SIG-M5 (cell line): ENCODE results near the gene CNOT1.
"Not testable (repeated sequence)": the region's sequence is repeated elsewhere in the genome, so short reads cannot be mapped to it uniquely, and the experiment has no call there.

Source experiments
- DNase-seq: peaks from one replicate; lab custom pipeline; 2025; lab: John Stamatoyannopoulos, UW

Gene CNOT1

DNA sequence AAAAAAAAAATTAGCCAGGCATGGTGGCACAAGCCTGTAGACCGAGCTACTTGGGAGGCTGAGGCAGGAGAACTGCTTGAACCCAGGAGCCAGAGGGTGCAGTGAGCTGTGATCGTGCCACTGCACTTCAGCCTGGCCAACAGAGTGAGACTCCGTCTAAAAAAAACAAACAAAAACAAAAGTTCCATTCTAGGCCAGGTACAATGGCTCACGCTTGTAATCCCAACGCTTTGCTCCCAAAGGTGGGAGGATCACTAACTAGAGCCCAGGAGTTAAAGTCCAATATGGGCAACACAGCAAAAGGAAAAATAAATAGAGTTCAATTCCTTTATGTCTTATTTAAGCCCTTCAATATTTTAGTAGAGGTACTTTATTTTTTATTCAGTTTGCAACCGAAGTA, 47.5 kb downstream of the CNOT1 start:
- DNase-seq, result no peak

DNA sequence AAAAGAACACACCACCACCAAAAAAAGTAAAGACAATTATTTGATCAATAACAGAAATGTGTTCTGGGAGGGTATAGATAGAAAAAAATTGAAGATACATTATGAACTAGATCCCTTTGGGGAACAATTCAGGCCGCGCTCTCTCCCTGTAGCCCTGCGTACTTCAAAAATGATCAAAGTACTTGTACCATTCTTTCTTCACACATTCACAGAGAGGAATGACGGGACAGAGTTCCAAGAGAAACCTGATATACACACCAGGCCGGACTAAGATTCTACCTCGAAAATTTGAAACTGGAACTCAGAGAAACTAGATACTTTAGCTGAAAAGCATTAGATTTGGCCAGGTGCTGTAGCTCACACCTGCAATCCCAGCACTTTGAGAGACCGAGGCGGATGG, 50.0 kb downstream of the CNOT1 start:
- no peak for DNase-seq

DNA sequence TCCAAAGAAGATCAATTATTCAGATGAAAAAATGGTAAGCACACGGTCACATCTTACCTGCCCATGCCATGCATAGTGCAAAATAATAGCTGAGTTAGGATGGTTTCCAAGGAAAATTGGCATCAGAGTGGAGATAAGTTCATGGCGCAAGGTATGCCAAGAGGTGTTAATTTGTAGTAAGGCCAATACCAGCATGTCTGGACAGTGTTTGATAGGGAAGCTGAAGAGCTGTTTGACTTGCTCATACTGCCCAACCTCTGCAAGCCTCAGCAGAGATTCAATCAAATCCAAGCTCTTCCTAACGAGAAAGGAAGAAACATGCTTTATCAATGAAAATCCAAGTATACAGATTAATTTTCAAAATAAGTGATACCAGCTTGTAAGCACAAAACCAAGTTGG, 51.0 kb downstream of the CNOT1 start:
- DNase-seq, result no peak

DNA sequence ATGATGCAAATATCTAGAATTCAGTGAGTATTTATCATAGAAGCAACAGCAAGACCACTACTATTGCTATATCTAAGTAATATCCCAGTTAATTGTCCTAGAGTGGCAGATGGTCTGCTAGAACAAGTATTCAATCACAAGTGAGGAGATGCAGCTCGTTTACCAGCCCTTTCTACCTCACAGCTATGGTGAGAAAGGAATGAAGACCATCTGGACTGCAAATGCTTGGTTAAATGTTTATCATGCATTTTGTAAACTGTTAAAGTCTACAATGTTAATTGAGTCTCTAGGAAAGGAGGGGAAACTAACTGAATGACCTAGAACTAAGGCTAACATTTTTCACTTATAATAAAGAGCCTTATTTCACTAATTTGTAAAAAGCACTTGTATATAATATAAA, 52.5 kb downstream of the CNOT1 start:
- DNase-seq, result no peak

DNA sequence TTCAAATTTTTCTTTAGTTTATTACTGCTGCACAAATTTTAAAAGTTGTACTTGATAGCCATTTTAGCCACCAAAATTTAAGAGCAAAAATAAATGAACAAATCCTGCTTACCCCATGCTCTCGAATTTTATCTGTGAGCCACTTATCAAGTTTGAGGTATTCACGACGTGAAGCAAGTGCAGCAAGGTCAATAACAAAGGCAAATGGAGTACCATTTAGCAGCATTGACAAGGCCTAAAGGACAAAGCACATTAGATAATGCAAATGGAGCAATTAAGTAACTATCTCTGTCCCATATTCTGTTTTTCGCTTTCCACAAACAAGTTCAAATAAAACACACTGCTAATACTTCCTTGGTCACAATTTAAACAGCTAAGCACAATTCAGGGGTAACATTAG, 54.7 kb downstream of the CNOT1 start:
- no peak for DNase-seq

GRCh38 chr16:58565697-58566096, 63.9 kb downstream of the CNOT1 start:
- not testable (repeated sequence) for DNase-seq

GRCh38 chr16:58563775-58564174, 65.9 kb downstream of the CNOT1 start:
- DNase-seq, result no peak

- DNase-seq, result no peak
Measured at GRCh38 chr16:58563235-58563634, 66.4 kb downstream of the CNOT1 start.

- DNase-seq, result no peak
Measured at GRCh38 chr16:58556678-58557077, 72.9 kb downstream of the CNOT1 start.

DNA sequence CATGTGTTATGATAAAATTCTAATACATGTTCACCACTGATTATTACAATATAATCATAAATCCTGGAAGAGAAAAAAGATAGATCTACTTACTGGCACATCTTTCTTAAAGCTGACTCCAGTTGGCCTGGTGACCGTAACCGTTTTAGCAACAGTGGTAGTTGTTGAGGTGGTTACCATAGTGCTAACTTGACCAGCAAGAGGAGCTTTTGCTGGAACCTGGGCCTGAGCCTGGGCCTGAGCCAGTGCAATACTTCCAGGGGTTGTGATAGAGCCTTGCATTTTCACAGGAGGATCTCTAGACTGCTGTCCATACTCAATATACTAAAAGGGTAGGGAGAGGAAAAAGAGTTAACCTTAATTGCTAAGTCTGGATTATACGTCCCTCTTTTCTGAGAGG, 78.1 kb downstream of the CNOT1 start:
- no peak for DNase-seq

DNA sequence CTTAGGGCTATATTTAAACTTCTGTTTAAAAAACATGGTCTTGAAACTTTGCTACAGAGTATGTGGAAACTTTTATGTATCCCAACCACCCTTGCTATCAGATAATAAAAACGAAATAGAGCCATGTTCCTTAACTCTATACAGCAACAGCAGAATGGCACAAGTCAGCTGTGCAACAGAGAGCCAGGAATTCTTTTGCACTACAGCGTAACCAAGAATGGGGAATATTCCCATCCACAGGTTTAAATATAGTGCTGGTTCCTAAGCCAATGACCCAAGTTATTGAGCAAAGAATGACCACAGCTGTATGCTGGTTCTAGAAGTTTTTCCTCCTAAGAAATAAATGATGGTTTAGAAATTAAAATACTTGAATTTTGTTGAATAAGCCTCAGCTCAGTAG, 81.2 kb downstream of the CNOT1 start:
- no peak for DNase-seq

DNA sequence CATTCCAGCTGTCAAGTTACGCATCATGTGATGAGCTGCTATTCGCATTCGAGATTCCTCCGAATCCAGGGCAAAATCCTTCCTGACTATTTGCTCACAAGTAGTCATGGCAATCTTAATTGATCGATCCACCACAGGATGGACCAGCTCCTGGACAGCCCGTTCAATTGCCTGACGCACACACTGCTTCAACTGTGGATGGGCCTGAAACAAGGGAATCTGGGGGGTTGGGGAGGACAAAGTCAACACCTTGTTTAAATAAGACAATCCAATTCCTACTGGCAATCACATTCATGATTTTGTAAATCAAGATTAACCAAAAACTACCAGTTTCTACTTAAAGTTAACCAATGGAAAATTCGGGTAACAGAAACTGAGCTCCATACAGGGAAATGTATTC, 85.9 kb downstream of the CNOT1 start:
- no peak for DNase-seq

DNA sequence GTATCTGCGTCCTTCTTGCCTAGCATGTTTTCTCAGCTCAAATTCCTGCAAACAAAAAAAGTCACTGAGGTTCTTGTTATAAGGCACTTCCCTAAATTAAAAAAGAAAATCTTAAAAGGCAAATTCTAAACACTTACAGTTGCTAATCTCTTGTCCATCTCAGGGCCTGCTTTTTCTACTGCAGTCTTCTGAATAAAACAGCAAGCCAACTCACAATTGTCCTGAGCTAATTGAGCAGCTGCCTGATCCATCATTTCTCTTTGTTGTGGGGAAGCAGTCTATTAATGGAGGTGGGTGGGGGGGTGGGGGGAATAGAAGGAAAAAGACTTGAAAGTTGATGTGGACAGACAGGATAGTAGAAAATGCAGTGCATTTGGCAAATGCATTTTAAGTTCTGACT, 87.3 kb downstream of the CNOT1 start:
- DNase-seq, result no peak

- no peak for DNase-seq
Measured at GRCh38 chr16:58541711-58542110, 87.9 kb downstream of the CNOT1 start.

DNA sequence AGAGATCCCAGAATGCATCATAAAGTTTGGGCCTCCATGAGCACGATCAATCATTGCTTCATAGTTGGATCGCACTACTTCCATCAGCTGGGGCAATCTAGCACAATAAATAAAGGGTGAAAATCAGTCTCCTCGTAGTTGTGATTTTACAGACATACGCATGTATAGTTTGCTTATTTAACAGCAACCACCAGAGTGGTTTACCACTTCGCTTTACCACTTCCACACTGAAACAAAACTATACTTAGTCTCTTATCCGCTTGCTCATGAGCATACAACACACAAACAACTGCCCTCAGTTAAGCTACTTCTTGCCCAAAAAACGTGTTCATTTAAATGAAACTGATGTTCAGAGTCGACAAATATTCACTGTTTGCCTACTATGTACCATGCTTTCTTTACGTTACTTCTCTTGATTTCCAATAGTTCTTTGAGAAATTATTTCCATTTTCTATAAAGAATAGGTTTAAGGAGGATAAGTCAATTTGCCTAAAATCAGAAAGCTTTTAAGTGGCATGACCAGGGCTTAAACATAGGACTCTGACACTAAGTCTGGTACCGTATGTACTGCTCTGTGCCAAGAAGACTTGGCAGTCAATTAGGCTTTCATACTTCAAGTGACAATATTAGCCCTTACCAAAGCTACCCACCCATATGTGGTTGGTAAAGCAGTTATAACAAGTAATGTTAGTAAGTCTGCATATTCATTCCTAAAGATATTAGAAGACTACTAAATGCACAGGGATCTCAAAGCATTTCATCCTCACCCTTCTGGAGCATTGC, 92.3 kb downstream of the CNOT1 start:
- no peak for DNase-seq

DNA sequence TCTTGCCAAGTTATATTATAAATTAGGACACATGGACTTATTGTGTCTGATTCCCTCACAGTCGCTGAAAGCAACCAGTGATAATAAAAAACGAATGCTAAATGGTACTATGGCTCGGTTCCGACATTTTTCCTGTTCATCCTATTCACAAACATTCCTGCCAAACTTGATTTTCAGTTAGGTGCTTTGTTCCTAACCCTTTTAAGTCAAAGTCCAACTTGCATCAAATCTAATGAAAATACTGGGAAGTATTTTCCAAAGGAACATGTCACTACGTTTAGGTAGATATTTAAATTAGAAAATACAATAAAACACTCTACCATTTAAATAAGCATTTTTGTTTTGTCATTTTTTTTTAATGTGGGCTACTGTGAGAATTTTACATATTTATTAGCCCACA, 93.3 kb downstream of the CNOT1 start:
- DNase-seq, result no peak

GRCh38 chr16:58535100-58535499, 94.5 kb downstream of the CNOT1 start:
- no peak for DNase-seq

GRCh38 chr16:58533751-58534470, 95.7 kb downstream of the CNOT1 start:
- DNase-seq, result no peak

DNA sequence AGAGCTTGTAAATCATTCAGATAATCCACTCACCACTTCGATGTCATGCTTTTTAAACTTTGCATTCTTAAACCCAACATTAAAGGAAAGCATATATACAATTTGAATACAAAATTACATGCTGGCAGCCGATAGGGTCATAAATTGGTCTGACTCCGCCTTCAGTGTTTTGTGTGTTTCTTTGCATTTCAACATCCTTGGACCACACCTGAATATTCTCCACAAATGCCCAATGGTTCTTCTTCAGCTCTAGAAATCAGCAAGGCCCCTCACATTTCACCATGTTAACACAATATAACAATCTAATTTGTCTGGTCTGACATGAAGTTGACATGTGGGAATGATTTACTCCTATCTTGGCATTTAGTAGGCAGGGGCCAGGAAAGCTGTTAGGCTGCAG, 97.2 kb downstream of the CNOT1 start:
- no peak for DNase-seq

DNA sequence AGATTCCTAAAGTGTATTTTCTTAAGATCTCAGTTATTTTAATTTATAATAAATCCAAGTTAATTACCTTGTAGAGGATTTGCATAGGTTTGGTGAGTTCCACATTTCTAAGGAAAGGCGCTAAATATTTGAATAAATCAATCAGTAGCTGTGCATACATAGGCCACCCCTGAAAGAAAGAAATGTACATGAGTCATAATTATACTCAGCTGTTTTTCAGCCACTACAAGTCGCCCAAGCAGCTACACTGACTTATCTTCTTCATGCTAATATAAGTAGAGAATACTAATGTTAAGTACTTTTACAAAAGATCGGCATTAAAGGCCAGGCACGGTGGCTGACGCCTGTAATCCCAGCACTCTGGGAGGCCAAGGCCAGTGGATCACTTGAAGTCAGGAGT, 99.4 kb downstream of the CNOT1 start:
- DNase-seq, result no peak

DNA sequence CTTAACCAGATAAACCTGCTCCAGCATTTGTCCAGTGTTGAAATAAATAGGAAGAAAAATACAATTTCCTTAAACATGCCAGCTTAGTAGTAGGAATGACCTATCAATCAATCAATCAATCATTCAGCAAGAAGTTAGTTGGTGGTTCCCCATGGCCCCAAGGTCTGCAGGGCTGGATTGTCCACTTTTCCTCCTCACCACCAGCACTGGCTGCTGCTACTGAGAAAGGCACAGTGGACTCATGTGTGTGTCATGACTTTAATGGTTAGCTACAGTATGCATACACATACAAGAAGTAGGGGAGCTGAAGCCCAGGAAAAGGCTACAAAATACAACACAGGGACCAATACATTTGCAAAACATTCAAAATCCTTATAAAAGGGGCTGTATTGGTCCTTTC, 109.9 kb downstream of the CNOT1 start:
- no peak for DNase-seq

DNA sequence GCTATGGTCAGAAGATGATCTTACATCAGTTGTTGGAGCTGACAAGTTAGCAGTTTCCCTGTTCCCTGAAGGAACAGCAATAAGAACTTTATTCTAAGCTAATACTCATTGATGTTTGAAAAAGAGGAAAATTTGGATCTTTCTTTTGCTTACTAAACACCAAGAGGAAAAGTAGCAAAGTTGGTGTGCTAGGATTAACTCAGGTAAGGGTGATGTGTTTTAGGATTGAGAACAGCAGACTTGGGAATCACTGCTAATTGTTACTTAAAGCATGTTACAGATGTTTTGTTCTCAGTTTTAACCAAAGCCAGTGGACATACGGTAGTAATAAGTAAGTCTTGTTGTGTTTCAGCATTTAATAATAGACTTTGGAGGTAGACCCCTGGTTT, 110.7 kb downstream of the CNOT1 start:
- no peak for DNase-seq

DNA sequence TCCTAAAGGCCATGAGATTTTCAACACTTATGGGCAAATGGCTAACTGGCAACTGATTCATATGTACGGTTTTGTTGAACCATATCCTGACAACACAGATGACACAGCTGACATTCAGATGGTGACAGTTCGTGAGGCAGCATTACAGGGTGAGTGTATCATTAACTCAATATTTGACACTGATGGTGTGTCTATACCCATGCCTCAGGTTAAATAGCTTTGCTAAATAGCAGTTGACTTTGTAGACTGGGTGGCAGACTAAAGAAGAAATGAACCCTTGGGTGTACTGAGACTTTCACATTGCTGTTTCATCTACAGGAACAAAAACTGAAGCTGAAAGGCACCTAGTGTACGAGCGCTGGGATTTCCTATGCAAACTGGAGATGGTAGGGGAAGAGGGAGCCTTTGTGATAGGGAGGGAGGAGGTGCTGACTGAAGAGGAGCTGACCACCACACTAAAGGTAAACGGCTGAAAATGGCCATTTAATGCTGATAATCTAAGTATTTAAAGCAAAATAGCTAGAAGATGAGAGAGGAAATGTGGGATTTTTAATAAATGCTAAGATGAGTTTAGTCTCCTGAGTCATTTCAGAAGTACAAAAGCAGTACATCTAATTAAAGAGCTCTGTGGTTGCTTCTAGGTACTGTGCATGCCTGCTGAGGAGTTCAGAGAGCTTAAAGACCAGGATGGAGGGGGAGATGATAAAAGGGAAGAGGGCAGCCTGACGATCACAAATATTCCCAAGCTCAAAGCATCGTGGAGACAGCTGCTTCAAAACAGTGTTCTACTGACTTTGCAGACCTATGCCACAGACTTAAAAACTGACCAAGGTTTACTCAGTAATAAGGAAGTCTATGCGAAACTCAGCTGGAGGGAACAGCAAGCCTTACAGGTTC, 111.3 kb downstream of the CNOT1 start:
- DNase-seq, result no peak
